Measurements from ENCODE around the gene CHST11. TPM values are rescaled to one million over a fixed set of nuclear protein-coding genes. Genes with fewer than 3 reads are reported as not detected.

Gene CHST11
- total RNA-seq, 1 donor, result 10.8 TPM

DNA sequence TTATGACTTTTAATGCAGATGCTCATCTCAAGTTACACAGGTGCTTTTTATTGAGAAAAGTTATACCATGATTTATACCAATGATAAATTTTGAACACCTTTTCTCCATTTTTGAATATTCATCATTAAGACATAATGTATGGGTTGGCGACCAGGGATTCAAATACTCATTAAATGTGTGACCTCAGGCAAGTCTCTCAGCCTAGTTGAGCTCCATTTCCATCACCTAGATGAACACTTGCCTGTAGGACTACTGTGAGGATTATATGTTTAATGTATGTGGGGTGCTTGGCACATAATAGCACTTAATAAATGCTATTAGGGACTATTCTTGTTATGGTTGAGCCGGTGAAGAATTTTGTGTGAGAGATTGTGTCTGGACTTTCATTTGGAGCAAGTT, 228.6 kb downstream of the CHST11 start:
- TF ChIP-seq, protein P1, sequence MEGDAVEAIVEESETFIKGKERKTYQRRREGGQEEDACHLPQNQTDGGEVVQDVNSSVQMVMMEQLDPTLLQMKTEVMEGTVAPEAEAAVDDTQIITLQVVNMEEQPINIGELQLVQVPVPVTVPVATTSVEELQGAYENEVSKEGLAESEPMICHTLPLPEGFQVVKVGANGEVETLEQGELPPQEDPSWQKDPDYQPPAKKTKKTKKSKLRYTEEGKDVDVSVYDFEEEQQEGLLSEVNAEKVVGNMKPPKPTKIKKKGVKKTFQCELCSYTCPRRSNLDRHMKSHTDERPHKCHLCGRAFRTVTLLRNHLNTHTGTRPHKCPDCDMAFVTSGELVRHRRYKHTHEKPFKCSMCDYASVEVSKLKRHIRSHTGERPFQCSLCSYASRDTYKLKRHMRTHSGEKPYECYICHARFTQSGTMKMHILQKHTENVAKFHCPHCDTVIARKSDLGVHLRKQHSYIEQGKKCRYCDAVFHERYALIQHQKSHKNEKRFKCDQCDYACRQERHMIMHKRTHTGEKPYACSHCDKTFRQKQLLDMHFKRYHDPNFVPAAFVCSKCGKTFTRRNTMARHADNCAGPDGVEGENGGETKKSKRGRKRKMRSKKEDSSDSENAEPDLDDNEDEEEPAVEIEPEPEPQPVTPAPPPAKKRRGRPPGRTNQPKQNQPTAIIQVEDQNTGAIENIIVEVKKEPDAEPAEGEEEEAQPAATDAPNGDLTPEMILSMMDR (IDR thresholded peaks at IDR 0.05; ENCODE audit: insufficient read depth, low read length), result no peak
- no peak for DNase-seq (ENCODE audit: low read depth)
- H3K4me3 ChIP-seq (ENCODE audit: low read depth, low read length), result no peak overlapping the region

DNA sequence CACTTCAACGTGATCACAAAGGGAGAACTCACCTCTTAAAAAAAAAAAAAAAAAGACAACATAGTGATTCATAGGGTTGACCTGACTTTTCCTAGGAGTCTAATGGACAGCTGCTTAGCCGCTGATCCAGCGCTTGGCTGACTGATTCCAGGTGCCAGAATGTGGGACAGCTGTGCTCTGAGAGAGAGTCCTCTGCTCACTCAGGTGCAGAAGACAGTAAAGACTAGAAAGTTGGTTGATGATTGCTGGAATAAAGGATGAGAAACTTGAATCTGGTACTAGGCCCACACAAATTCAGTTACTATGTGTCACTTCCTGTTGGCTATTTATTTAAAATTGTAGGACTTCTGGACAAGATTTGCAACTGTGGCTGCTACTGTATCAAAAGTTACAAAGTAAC, 229.4 kb downstream of the CHST11 start:
- no peak overlapping the region for H3K4me3 ChIP-seq (ENCODE audit: low read depth, low read length)
- no peak for DNase-seq (ENCODE audit: low read depth)
- TF ChIP-seq, protein P1 (IDR thresholded peaks at IDR 0.05; ENCODE audit: insufficient read depth, low read length), result no peak

DNA sequence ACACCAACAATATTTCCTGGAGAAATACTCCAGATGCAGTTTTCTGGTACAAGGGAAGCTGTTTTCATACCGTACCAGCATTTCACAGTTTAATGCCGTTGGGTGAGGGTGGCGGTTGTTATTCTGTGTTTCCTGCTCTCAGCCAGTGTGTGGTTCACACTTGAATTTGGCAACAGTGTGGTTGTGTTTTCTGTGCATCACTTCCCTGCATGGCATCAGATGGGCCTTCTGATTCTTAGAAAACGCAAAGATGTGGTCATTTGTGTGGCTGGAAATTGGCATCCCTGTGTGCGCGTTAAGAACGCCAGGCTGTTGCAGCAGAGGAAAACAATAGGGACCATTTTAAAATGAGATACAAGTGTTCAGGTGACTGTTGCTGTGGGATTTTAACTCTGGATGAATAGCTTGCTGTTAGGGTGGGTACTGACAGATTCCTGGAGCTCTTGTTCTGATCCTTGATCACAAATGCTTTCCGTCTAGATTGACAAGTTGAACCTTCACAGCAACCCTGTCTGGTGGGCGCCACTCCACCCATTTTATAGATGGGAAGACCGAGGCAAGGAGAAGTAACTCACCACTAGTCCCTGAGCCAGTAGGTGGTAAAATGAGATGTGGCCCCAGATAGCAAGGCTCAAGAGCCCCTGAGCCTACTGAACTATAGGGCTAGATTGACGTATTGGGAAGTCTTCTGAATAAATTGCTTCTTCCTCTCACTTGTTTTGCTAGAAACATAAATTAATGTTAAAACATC, 231.2 kb downstream of the CHST11 start:
- no peak overlapping the region for H3K4me3 ChIP-seq (ENCODE audit: low read depth, low read length)
- DNase-seq (ENCODE audit: low read depth), result no peak
- TF ChIP-seq, protein P1 (IDR thresholded peaks at IDR 0.05; ENCODE audit: insufficient read depth, low read length), result no peak

DNA sequence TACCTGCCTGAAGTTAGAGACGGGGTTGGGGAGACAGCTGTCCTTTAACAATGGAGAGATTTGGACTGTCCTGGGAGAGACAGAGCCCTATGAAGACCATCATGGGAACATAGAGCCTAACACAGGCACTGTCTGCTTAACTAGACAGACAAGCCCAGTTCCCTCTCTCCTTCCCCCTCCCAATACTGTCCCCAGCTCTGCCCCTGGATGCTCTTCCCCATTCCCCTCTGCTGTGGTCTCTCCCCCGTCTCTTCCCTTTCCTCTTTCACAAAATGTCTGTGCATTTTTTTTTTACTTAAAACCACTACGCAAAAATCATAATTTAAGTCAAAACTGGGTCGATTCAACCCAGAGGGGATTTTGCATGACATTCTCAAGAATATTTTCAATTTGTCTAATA, 232.9 kb downstream of the CHST11 start:
- no peak overlapping the region for H3K4me3 ChIP-seq (ENCODE audit: low read depth, low read length)
- TF ChIP-seq, protein P1 (IDR thresholded peaks at IDR 0.05; ENCODE audit: insufficient read depth, low read length), result no peak
- DNase-seq (ENCODE audit: low read depth), result no peak

DNA sequence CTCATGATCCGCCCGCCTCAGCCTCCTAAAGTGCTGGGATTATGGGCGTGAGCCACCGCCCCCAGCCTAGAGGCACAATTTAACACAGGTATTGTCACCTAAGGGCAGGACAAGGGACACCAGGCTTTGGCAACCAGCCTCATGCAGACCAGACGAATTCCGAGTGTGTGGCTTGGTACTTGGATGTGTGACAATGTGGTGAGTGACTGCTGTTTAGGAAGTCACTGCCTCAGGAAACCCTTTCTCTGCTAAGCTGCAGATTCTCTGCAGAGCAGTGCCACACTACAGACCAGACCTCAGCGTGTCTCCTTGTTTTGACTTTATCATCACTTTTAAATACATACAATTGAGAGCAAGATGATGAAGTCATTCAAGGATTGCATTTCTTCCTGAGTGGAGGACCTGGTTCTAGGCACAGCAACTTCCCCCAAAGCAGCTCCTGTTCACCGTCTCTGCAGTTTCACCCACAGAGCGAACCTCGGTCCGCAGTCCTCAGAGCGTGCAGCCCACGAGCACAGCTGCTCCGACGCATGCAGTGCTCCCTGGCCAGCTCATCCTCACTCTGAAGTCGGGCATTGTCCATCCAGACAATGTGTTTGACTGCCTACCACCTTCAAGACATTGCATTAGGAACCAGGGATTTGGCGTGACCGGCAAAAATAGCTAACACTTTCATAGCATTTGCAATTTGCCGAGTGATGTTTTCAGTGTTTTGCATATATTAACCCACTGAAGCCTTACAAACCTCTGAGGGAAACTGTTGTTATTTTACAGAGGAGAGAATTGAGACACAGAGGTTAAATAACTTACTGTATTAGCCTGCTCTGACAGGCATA, 235.2 kb downstream of the CHST11 start:
- H3K4me3 ChIP-seq (ENCODE audit: low read depth, low read length), result no peak overlapping the region
- TF ChIP-seq, protein P1 (IDR thresholded peaks at IDR 0.05; ENCODE audit: insufficient read depth, low read length), result no peak
- no peak for DNase-seq (ENCODE audit: low read depth)

DNA sequence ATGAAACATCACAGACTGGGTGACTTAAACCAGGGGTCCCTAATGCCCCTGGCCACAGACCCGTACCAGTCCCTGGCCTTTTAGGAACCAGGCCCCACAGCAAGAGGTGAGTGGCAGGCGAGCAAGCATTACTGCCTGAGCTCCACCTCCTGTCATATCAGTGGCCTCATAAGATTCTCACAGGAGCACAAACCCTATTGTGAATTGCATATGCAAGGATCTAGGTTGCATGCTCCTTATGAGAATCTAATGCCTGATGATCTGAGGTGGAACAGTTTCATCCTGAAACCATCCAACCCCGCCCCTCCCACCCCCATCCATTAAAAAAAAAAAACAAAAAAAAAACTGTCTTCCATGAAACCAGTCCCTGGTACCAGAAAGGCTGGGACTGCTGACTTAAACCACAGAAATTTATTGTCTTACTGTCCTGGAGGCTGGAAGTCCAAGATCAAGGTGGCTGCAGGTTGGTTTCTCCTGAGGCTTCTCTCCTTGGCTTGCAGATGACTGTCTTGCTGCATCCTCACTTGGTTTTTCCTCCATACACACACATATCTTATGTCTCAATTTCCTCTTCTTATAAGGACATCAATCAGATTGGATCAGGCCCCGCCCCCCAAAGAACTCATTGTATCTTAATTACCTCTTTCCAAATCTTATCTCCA, 235.9 kb downstream of the CHST11 start:
- DNase-seq (ENCODE audit: low read depth), result no peak
- TF ChIP-seq, protein P1 (IDR thresholded peaks at IDR 0.05; ENCODE audit: insufficient read depth, low read length), result no peak
- no peak overlapping the region for H3K4me3 ChIP-seq (ENCODE audit: low read depth, low read length)
